Astrocyte (in vitro differentiated cells and primary cell): Measurements from ENCODE around the gene KDM2B. TPM values are rescaled to one million over a fixed set of nuclear protein-coding genes. Genes with fewer than 3 reads are reported as not detected.
"Not testable (repeated sequence)": the region's sequence is repeated elsewhere in the genome, so short reads cannot be mapped to it uniquely, and the experiment has no call there.

Experiments used
- DNase-seq: peaks from one replicate; pipeline ENCODE4 v3.0.0-alpha.2; 2010; ENCODE audit warnings: low read depth
- FAIRE-seq: peaks from 2 replicates; lab custom pipeline; 2011; peaks lifted over from hg19 to GRCh38; lab: Jason Lieb, UNC
- H2AFZ ChIP-seq: 2 replicates; pipeline ENCODE4 v1.6.0; 2012; ENCODE audit warnings: low read depth, low read length, inconsistent platforms
- H3K27ac ChIP-seq: 2 replicates; pipeline ENCODE4 v1.5.1; 2011; ENCODE audit warnings: low read depth, low read length, inconsistent platforms
- H3K27me3 ChIP-seq: 2 replicates; pipeline ENCODE4 v1.6.0; 2011; ENCODE audit warnings: low read length, inconsistent platforms; ENCODE audit not compliant: insufficient read depth
- H3K36me3 ChIP-seq: 2 replicates; pipeline ENCODE4 v1.5.1; 2011; ENCODE audit warnings: low read length, inconsistent platforms; ENCODE audit not compliant: insufficient read depth
- H3K4me1 ChIP-seq: 2 replicates; pipeline ENCODE4 v1.5.1; 2011; ENCODE audit warnings: low read length, inconsistent platforms; ENCODE audit not compliant: insufficient read depth
- H3K4me2 ChIP-seq: 2 replicates; pipeline ENCODE4 v1.6.0; 2012; ENCODE audit warnings: low read length, inconsistent platforms
- H3K4me3 ChIP-seq: 2 replicates; pipeline ENCODE4 v1.5.1; 2011; ENCODE audit warnings: low read depth, mild to moderate bottlenecking, low read length, inconsistent platforms; ENCODE audit not compliant: insufficient read depth
- H3K79me2 ChIP-seq: 2 replicates; pipeline ENCODE4 v1.6.0; 2012; ENCODE audit warnings: mild to moderate bottlenecking, low read length, inconsistent platforms; ENCODE audit not compliant: insufficient read depth
- H3K9ac ChIP-seq: 2 replicates; pipeline ENCODE4 v1.6.0; 2012; ENCODE audit warnings: mild to moderate bottlenecking, low read length, inconsistent platforms
- H3K9me3 ChIP-seq: 2 replicates; pipeline ENCODE4 v1.5.1; 2012; ENCODE audit warnings: low read depth, mild to moderate bottlenecking, low read length, inconsistent platforms; ENCODE audit not compliant: insufficient read depth
- H4K20me1 ChIP-seq: 2 replicates; pipeline ENCODE4 v1.6.0; 2012; ENCODE audit warnings: low read length, inconsistent platforms; ENCODE audit not compliant: insufficient read depth
- H3K27ac Mint-ChIP-seq: one replicate; pipeline ENCODE4 v1.8.0; 2021; ENCODE audit warnings: mild to moderate bottlenecking, mixed read lengths; ENCODE audit not compliant: unreplicated experiment
- H3K27me3 Mint-ChIP-seq: one replicate; pipeline ENCODE4 v1.8.0; 2021; ENCODE audit warnings: low read depth, mixed read lengths; ENCODE audit not compliant: unreplicated experiment
- H3K36me3 Mint-ChIP-seq: one replicate; pipeline ENCODE4 v1.8.0; 2021; ENCODE audit warnings: low read depth, mixed read lengths; ENCODE audit not compliant: unreplicated experiment
- H3K4me1 Mint-ChIP-seq: one replicate; pipeline ENCODE4 v1.8.0; 2021; ENCODE audit warnings: low read depth, mixed read lengths; ENCODE audit not compliant: unreplicated experiment
- H3K4me3 Mint-ChIP-seq: one replicate; pipeline ENCODE4 v1.8.0; 2021; ENCODE audit warnings: mild to moderate bottlenecking, moderate library complexity, mixed read lengths; ENCODE audit not compliant: unreplicated experiment
- H3K9me3 Mint-ChIP-seq: one replicate; pipeline ENCODE4 v1.8.0; 2021; ENCODE audit warnings: mild to moderate bottlenecking, mixed read lengths; ENCODE audit not compliant: unreplicated experiment
- EZH2 ChIP-seq: IDR thresholded peaks from 2 replicates; pipeline ENCODE4 v1.6.1; 2012; ENCODE audit warnings: mild to moderate bottlenecking, low read length, inconsistent platforms; ENCODE audit not compliant: insufficient read depth
- total RNA-seq: library from RNA; stranded (reverse); gene quantifications from 2 replicates; pipeline ENCODE4 v1.2.1, GENCODE V29; 2021
- TF ChIP-seq, protein P1 (sequence below): IDR thresholded peaks from 2 replicates; pipeline ENCODE4 v1.5.1; 2011; ENCODE audit warnings: low read depth, mild to moderate bottlenecking, inconsistent platforms, low read length, moderate library complexity; ENCODE audit not compliant: insufficient read depth

The KDM2B gene
- total RNA-seq, 1 donor from 2014 or later = 23.4 TPM

DNA sequence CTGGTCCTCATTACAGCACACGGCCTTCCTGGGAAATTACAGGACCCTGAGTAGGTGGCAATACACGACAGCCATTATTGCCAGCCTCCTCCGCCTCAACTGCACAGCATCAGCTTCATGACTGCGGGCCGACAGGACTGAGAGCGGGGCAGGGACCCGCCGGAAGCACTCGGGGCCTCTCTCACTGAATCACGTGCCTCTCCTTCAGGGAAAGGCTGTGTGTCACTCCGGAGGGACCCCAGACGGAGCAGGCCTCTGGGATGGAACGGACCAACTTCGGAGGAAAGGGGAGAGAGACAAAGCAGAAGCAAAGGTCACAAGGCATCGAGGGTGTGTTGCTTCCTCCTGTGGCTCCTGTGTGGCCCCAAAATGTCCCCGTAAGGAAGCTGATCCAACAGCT, 90.9 kb downstream of the KDM2B start:
- H3K4me1 ChIP-seq = no peaks in the 10 kb centered on the region
- no peaks in the 10 kb centered on the region for H4K20me1 ChIP-seq
- no peak overlapping the region for H2AFZ ChIP-seq
- no peaks in the 10 kb centered on the region for H3K27me3 ChIP-seq
- no peak overlapping the region for H3K27ac ChIP-seq
- no peak overlapping the region for H3K4me2 ChIP-seq
- no peaks in the 10 kb centered on the region for H3K36me3 ChIP-seq
- Mint-ChIP-seq H3K36me3 (peaks cover 9% of the 10 kb centered on the region), H3K4me1 (no peaks in the 10 kb centered on the region), H3K27me3 (no peaks in the 10 kb centered on the region), H3K27ac (no peak overlapping the region), H3K4me3 (no peak overlapping the region), H3K9me3 (no peaks in the 10 kb centered on the region)
- no peak overlapping the region for H3K4me3 ChIP-seq
- no peak for FAIRE-seq
- DNase-seq = no peak
- no peaks in the 10 kb centered on the region for H3K9me3 ChIP-seq
- no peak for TF ChIP-seq EZH2
- no peak overlapping the region for H3K9ac ChIP-seq
- no peaks in the 10 kb centered on the region for H3K79me2 ChIP-seq

DNA sequence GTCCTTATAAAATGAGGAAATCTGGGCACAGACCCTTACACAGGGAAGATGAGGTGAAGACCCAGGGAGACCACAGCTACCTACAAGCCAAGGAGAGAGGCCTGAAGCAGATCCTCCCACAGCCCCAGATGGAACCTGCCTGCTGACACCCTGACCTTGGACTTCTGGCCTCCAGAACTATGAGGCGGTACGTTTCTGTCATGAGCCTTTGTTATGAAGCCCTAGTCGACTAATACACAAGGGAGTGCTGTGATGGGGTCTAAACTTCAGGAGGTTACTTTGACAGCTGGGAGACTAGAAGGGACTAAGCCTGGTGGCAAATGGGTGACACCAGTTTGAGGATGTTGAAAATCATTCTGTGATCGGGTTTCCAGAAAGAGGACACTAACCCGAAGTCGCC, 95.9 kb downstream of the KDM2B start:
- Histone ChIP-seq H3K4me2 (no peak overlapping the region), H3K4me1 (no peaks in the 10 kb centered on the region), H2AFZ (no peak overlapping the region), H3K9ac (no peak overlapping the region), H4K20me1 (no peaks in the 10 kb centered on the region), H3K79me2 (no peaks in the 10 kb centered on the region), H3K36me3 (no peaks in the 10 kb centered on the region), H3K27me3 (no peaks in the 10 kb centered on the region), H3K9me3 (no peaks in the 10 kb centered on the region), H3K4me3 (no peak overlapping the region), H3K27ac (no peak overlapping the region)
- TF ChIP-seq, protein P1, sequence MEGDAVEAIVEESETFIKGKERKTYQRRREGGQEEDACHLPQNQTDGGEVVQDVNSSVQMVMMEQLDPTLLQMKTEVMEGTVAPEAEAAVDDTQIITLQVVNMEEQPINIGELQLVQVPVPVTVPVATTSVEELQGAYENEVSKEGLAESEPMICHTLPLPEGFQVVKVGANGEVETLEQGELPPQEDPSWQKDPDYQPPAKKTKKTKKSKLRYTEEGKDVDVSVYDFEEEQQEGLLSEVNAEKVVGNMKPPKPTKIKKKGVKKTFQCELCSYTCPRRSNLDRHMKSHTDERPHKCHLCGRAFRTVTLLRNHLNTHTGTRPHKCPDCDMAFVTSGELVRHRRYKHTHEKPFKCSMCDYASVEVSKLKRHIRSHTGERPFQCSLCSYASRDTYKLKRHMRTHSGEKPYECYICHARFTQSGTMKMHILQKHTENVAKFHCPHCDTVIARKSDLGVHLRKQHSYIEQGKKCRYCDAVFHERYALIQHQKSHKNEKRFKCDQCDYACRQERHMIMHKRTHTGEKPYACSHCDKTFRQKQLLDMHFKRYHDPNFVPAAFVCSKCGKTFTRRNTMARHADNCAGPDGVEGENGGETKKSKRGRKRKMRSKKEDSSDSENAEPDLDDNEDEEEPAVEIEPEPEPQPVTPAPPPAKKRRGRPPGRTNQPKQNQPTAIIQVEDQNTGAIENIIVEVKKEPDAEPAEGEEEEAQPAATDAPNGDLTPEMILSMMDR = no peak
- TF ChIP-seq EZH2 = no peak
- FAIRE-seq (no peak), DNase-seq (no peak)
- no peaks in the 10 kb centered on the region for H3K36me3 Mint-ChIP-seq
- H3K9me3 Mint-ChIP-seq = no peaks in the 10 kb centered on the region
- H3K27ac Mint-ChIP-seq = no peak overlapping the region
- H3K4me1 Mint-ChIP-seq = no peaks in the 10 kb centered on the region
- H3K27me3 Mint-ChIP-seq = no peaks in the 10 kb centered on the region
- H3K4me3 Mint-ChIP-seq = no peak overlapping the region

DNA sequence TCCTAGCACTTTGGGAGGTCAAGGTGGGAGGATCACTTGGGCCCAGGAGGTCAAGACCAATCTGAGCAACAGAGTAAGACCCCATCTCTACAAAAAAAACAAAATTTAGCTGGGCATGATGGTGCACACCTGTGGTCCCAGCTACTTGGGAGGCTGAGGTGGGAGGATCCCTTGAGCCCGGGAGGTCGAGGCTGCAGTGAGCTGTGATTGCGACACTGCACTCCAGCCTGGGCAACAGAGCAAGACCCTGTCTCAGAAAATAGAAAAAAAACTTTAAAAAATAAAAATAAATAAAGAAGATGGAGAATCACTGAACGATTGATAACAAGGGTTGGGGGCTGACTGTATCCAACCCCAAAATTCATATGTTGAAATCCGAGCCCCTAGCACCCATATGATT, 96.3 kb downstream of the KDM2B start:
- H3K9me3 Mint-ChIP-seq, H3K4me3 ChIP-seq, H3K36me3 Mint-ChIP-seq, H3K9ac ChIP-seq, H3K4me1 Mint-ChIP-seq, H3K4me2 ChIP-seq, H3K9me3 ChIP-seq, H4K20me1 ChIP-seq, H3K27ac ChIP-seq, H3K79me2 ChIP-seq, H3K27me3 ChIP-seq, H2AFZ ChIP-seq, H3K4me3 Mint-ChIP-seq, H3K4me1 ChIP-seq, DNase-seq, H3K36me3 ChIP-seq, H3K27ac Mint-ChIP-seq, H3K27me3 Mint-ChIP-seq, FAIRE-seq: not testable (repeated sequence)

DNA sequence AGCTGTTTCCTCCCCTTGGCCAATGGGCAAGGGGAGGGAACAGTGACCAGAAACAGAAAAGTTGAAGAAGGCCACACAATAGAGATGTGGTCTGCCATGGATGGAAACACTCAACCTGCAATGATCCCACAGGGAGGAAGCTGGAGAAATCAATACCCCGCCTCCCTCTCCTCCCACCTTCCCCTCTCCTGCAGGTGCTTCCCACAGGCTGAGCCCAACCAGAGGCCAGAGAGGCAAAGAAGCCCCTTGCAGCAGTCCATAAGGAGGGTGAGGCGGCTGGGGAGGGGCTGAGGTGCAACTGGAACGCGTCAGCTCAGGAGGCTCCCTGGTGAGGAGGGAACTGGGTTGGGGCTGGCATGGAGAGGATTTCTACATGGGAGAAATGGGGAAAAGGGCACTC, 96.9 kb downstream of the KDM2B start:
- H3K9ac ChIP-seq = no peak overlapping the region
- no peaks in the 10 kb centered on the region for H3K9me3 ChIP-seq
- H3K27me3 Mint-ChIP-seq = no peaks in the 10 kb centered on the region
- no peak for FAIRE-seq
- H3K36me3 Mint-ChIP-seq = no peaks in the 10 kb centered on the region
- no peaks in the 10 kb centered on the region for H4K20me1 ChIP-seq
- H3K4me2 ChIP-seq = no peak overlapping the region
- no peaks in the 10 kb centered on the region for H3K4me1 Mint-ChIP-seq
- no peak overlapping the region for H3K4me3 Mint-ChIP-seq
- TF ChIP-seq EZH2 = no peak
- TF ChIP-seq, protein P1 = no peak
- no peaks in the 10 kb centered on the region for H3K79me2 ChIP-seq
- no peaks in the 10 kb centered on the region for H3K9me3 Mint-ChIP-seq
- no peaks in the 10 kb centered on the region for H3K36me3 ChIP-seq
- H3K4me1 ChIP-seq = no peaks in the 10 kb centered on the region
- DNase-seq = no peak
- H3K4me3 ChIP-seq = no peak overlapping the region
- H2AFZ ChIP-seq = no peak overlapping the region
- no peak overlapping the region for H3K27ac Mint-ChIP-seq
- no peak overlapping the region for H3K27ac ChIP-seq
- no peaks in the 10 kb centered on the region for H3K27me3 ChIP-seq
